Ascending aorta (tissue), 2 donors: ENCODE measurements around the gene PRR4. TPM values are rescaled to one million over a fixed set of nuclear protein-coding genes. Genes with fewer than 3 reads are reported as not detected.

Experiments
- DNase-seq, 2 donors: peaks; one replicate each; pipeline ENCODE4 v3.0.0-alpha.2; 2019; ENCODE audit warnings: low spot score in 2 of 2
- H3K27ac ChIP-seq, 2 donors: fragments of 200-600 bp; sonication (generic); one replicate each; pipeline ENCODE4 v1.5.1; 2016 to 2017; ENCODE audit warnings: mild to moderate bottlenecking in 1 of 2
- H3K27me3 ChIP-seq: fragments of 200-600 bp; sonication (generic); one replicate; pipeline ENCODE4 v1.5.1; 2017
- H3K36me3 ChIP-seq, 2 donors: fragments of 200-600 bp; sonication (generic); one replicate each; pipeline ENCODE4 v1.5.1; 2016
- H3K4me1 ChIP-seq, 2 donors: fragments of 200-600 bp; sonication (generic); one replicate each; pipeline ENCODE4 v1.5.1; 2016 to 2017; ENCODE audit warnings: mild to moderate bottlenecking in 1 of 2
- H3K4me3 ChIP-seq, 2 donors: fragments of 200-600 bp; sonication (generic); one replicate each; pipeline ENCODE4 v1.5.1; 2016 to 2017; ENCODE audit warnings: mild to moderate bottlenecking in 1 of 2
- H3K9me3 ChIP-seq, 2 donors: fragments of 200-600 bp; sonication (generic); one replicate each; pipeline ENCODE4 v1.5.1; 2016
- intact Hi-C: fragments of 100-400 bp; cut with DNase I; formaldehyde crosslinking; loops from one replicate; pipeline ENCODE4 v1.15.1; 2023
- total RNA-seq: library from RNA; depleted of rRNA; stranded (reverse); fragments of >200 nt; gene quantifications from one replicate; pipeline ENCODE4 v1.1.0, GENCODE V29; 2016
- TF ChIP-seq, protein P1 (sequence below), 3 experiments: fragments of 200-600 bp in 2 of 3; fragments of 450-650 bp in 1 of 3; sonication (generic) in 2 of 3; IDR thresholded peaks; one replicate each; pipeline ENCODE4 v1.5.1; 2016 to 2019; ENCODE audit warnings: antibody characterized with exemption in 3 of 3, mild to moderate bottlenecking in 1 of 3, moderate library complexity in 1 of 3

PRR4 gene
- total RNA-seq, 1 donor from 2014 or later: not detected

DNA sequence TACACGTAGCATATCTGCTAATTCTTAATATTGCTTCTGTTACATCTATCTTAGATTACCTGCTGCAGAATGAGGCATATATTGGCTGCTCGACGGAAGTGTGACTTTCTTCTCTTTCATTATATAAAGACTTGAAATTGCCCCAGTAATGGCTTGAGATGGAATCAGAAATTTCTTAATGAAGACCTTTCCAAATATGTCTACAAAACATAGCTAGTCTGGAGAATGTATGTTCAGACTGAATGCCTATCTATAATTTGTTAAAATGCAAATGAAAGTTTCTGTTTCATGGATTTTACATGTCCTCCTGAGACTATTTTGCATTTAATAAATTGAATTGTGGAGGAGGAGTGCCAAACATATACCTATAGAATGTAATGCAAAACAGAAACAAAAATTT is 23.0 kb downstream of the PRR4 start, which contains the start of gene TAS2R10:
Gene TAS2R10 (minus strand): TSS at position 101 of the 400 bp plus-strand sequence. CDS start 89 bp downstream, at position 12.
- H3K4me3 ChIP-seq: no peak within 1 kb of the TSS
- no peaks in the 10 kb centered on the region for H3K9me3 ChIP-seq
- intact Hi-C loops: no loop called here
- DNase-seq: no peak
- H3K4me1 ChIP-seq: no peaks in the 10 kb centered on the region
- H3K27me3 ChIP-seq: no peaks in the 10 kb centered on the region
- TF ChIP-seq, protein P1, sequence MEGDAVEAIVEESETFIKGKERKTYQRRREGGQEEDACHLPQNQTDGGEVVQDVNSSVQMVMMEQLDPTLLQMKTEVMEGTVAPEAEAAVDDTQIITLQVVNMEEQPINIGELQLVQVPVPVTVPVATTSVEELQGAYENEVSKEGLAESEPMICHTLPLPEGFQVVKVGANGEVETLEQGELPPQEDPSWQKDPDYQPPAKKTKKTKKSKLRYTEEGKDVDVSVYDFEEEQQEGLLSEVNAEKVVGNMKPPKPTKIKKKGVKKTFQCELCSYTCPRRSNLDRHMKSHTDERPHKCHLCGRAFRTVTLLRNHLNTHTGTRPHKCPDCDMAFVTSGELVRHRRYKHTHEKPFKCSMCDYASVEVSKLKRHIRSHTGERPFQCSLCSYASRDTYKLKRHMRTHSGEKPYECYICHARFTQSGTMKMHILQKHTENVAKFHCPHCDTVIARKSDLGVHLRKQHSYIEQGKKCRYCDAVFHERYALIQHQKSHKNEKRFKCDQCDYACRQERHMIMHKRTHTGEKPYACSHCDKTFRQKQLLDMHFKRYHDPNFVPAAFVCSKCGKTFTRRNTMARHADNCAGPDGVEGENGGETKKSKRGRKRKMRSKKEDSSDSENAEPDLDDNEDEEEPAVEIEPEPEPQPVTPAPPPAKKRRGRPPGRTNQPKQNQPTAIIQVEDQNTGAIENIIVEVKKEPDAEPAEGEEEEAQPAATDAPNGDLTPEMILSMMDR (IDR thresholded peaks at IDR 0.05): no peak
- no peaks in the 10 kb centered on the region for H3K36me3 ChIP-seq
- no peak within 1 kb of the TSS for H3K27ac ChIP-seq

DNA sequence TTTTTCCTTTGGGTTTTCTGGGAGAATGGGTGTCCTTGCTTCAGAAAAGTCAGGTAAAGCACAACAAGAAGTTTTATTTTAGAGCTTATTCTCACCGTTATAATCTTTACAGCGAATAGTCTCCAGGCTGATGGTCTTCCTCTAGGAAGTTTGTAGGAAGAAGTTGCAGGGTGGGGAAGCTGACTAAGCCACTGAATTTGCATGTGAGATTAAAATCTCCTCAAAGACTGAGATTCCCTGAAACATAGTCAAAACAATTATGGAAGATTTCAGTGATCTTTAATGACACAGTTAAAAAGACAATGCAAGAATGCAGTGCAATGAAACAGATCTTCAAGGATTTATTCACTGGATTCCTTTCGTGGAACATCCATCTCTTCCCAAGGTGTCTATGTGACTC is 24.3 kb downstream of the PRR4 start:
- Histone ChIP-seq H3K27me3 (no peaks in the 10 kb centered on the region), H3K9me3 (no peaks in the 10 kb centered on the region), H3K27ac (no peak overlapping the region), H3K36me3 (no peaks in the 10 kb centered on the region), H3K4me3 (no peak overlapping the region), H3K4me1 (no peaks in the 10 kb centered on the region)
- intact Hi-C loops: no loop called here
- TF ChIP-seq, protein P1 (IDR thresholded peaks at IDR 0.05): no peak
- DNase-seq: no peak

DNA sequence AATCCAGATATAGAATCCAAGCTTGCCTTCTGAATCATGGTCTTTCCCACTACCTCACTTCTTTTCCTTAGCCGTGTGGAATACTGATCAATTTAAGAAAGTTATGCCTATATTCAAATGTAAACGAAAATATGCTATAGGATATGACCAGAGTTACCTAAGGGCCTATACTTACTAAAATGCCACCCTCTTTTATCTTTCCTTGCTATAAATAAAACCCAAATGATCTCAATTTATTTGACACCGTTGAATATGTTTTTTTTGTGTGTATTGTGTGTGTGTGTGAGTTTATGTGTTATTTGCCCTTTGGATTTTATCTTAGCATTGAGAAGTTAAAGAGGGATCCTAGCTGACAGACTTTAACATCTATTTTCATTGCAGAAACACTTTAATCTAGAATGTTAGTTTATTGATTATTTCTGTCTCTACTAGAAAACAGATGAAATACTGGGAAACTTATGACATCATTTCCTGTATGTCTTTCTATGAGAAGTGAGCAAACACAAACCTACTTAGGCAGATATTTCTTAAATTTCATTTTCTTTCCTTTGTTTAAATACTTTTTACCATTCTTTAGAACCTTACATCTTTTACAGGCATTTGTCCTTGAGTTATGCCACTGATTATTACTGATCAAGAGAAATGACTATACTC is 37.3 kb downstream of the PRR4 start:
- intact Hi-C loops: no loop called here
- Histone ChIP-seq H3K27ac (no peak overlapping the region), H3K27me3 (no peaks in the 10 kb centered on the region), H3K36me3 (no peaks in the 10 kb centered on the region), H3K4me1 (no peaks in the 10 kb centered on the region), H3K9me3 (no peaks in the 10 kb centered on the region), H3K4me3 (no peak overlapping the region)
- no peak for DNase-seq
- TF ChIP-seq, protein P1 (IDR thresholded peaks at IDR 0.05): no peak

DNA sequence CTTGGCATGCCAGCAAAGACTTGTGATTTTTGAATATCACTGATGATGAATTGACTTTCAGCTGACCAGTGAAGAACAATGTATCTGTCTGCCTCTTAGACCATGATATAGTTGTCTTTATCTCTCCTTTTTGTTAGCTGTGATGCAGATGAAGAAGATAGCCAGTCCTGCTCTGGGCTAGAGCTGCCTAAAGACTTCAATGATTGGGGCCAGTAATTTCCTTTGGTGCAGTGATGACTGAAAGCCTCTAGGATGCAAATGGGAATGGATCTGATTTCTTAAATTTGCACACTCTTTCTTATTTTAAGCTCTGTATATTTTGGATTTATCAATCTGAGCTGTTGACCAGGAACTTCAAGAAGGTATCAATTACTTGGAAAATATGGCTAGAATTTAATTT is 39.2 kb downstream of the PRR4 start, which contains the start of gene TAS2R9:
Gene TAS2R9 (minus strand): TSS at position 101 of the 400 bp plus-strand sequence. CDS start 93 bp downstream, at position 8.
- intact Hi-C loops: no loop called here
- no peak within 1 kb of the TSS for H3K4me3 ChIP-seq
- TF ChIP-seq, protein P1 (IDR thresholded peaks at IDR 0.05): no peak

DNA sequence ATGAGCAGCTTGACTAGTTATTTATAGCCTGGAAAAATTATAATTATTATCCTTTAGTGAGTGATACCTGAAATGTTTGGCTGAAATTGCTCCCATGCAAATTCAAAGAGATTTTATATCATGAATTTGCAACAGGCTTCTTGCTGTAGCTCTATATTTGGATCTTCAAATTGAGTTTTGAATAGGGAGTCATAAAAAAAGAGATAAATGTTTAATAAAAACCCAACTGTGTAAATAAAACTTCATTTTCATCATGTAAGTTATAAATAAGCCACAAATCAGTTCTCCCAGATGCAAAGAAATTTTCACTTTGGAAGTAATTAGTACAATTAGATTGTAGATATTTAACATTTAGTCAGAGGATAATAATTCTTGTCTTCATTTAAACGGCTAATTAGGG is 42.1 kb downstream of the PRR4 start, which contains the start of gene TAS2R8:
Gene TAS2R8 (minus strand): TSS at position 101 of the 400 bp plus-strand sequence. CDS start 306 bp downstream, outside the sequence.
- Histone ChIP-seq H3K27me3 (no peaks in the 10 kb centered on the region), H3K27ac (no peak within 1 kb of the TSS), H3K4me3 (no peak within 1 kb of the TSS), H3K9me3 (no peaks in the 10 kb centered on the region), H3K36me3 (no peaks in the 10 kb centered on the region), H3K4me1 (no peaks in the 10 kb centered on the region)
- TF ChIP-seq, protein P1 (IDR thresholded peaks at IDR 0.05): no peak
- DNase-seq: no peak
- intact Hi-C loops: no loop called here

More for the DNA sequence above, 39.2 kb downstream of the PRR4 start, which contains the start of gene TAS2R9:
- H3K36me3 ChIP-seq: no peaks in the 10 kb centered on the region
- H3K9me3 ChIP-seq: no peaks in the 10 kb centered on the region
- H3K27ac ChIP-seq: no peak within 1 kb of the TSS
- no peaks in the 10 kb centered on the region for H3K4me1 ChIP-seq
- no peaks in the 10 kb centered on the region for H3K27me3 ChIP-seq
- no peak for DNase-seq
